Smooth muscle cell (in vitro differentiated cells): ENCODE results near the gene FYCO1. TPM values are rescaled to one million over a fixed set of nuclear protein-coding genes. Genes with fewer than 3 reads are reported as not detected.
A peak's percentile ranks its signal among the peaks of the same experiment; 100 is the strongest.

ENCODE experiments used
- DNase-seq: peaks from one replicate; lab custom pipeline; 2025; ENCODE audit not compliant: unreplicated experiment; lab: John Stamatoyannopoulos, UW
- H2AFZ ChIP-seq: fragments of 200-600 bp; sonication (generic); 2 replicates; pipeline ENCODE4 v1.6.0; 2016; ENCODE audit warnings: antibody characterized with exemption, low read depth, mild to moderate bottlenecking
- H3F3A ChIP-seq: fragments of 200-600 bp; sonication (generic); 2 replicates; pipeline ENCODE4 v1.6.0; 2017; ENCODE audit warnings: antibody characterized with exemption, low read depth
- H3K27ac ChIP-seq: fragments of 200-600 bp; sonication (generic); 2 replicates; pipeline ENCODE4 v1.5.1; 2016; ENCODE audit warnings: low read depth, mild to moderate bottlenecking
- H3K27me3 ChIP-seq: fragments of 200-600 bp; sonication (generic); 2 replicates; pipeline ENCODE4 v1.6.1; 2016; ENCODE audit warnings: low read depth, mild to moderate bottlenecking
- H3K36me3 ChIP-seq: fragments of 200-600 bp; sonication (generic); 2 replicates; pipeline ENCODE4 v1.5.1; 2016; ENCODE audit warnings: low read depth
- H3K4me1 ChIP-seq: fragments of 200-600 bp; sonication (generic); 2 replicates; pipeline ENCODE4 v1.5.1; 2016; ENCODE audit warnings: low read depth
- H3K4me2 ChIP-seq: fragments of 200-600 bp; sonication (generic); 2 replicates; pipeline ENCODE4 v1.6.0; 2016; ENCODE audit warnings: mild to moderate bottlenecking
- H3K4me3 ChIP-seq: fragments of 200-600 bp; sonication (generic); 2 replicates; pipeline ENCODE4 v1.5.1; 2016; ENCODE audit warnings: mild to moderate bottlenecking
- H3K79me2 ChIP-seq: fragments of 200-600 bp; sonication (generic); 2 replicates; pipeline ENCODE4 v1.6.0; 2016; ENCODE audit warnings: low read depth, mild to moderate bottlenecking
- H3K9ac ChIP-seq: fragments of 200-600 bp; sonication (generic); 2 replicates; pipeline ENCODE4 v1.6.0; 2016; ENCODE audit warnings: low read depth
- H3K9me3 ChIP-seq: fragments of 200-600 bp; sonication (generic); replicated peaks from 2 replicates; pipeline ENCODE4 v1.5.1; 2016; ENCODE audit warnings: low read depth
- H4K20me1 ChIP-seq: fragments of 200-600 bp; sonication (generic); 2 replicates; pipeline ENCODE4 v1.6.0; 2016; ENCODE audit warnings: low read depth
- WGBS: methylation state at CpG from one replicate; pipeline ENCODE4 v1.1.7; 2016; ENCODE audit warnings: low lambda C conversion rate; 5-methylcytosine and 5-hydroxymethylcytosine counted together
- polyA plus RNA-seq: library from polyadenylated mRNA; unstranded; fragments of >200 nt; fragmentation: Nextera tagmentation; extraction: Ambion mirVana; gene quantifications from 2 replicates; pipeline ENCODE4 v1.2.1, GENCODE V29; 2016
- total RNA-seq: library from RNA; depleted of rRNA; stranded (reverse); fragments of >200 nt; gene quantifications from 2 replicates; pipeline ENCODE4 v1.2.3, GENCODE V29; 2014
- TF ChIP-seq, protein P1 (sequence below): fragments of 200-600 bp; sonication (generic); IDR thresholded peaks from 2 replicates; pipeline ENCODE4 v1.5.1; 2017; ENCODE audit warnings: borderline replicate concordance, mild to moderate bottlenecking, antibody characterized with exemption; ENCODE audit not compliant: insufficient read depth, poor library complexity, severe bottlenecking

FYCO1 gene
- total and polyA plus RNA-seq, 2 experiments from 2014 or later = 7.4 to 20.9 TPM

DNA sequence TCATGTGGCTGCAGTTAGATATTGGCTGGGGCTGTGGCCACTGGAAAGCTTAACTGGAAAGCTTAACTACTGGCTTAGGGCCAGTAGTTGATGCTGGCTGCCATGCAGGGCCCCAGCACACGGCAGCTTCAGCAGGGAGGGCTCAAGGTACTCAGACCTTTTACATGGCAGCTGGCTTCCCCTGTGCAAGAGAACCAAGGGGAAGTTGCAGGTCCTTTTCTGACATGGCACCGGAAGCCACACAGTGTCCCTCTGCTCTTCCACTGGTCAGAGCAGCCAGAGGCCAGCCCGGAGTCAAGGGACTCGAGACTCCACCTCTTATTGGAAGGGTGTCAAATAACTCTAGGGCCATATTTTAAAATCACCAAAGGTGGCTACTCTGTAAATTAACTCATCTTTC is 84.7 kb downstream of the FYCO1 start:
- Histone ChIP-seq H3K27me3 (no peaks in the 10 kb centered on the region), H3K4me2 (no peak overlapping the region), H4K20me1 (no peaks in the 10 kb centered on the region), H3K4me3 (no peak overlapping the region), H2AFZ (no peak overlapping the region), H3K36me3 (no peaks in the 10 kb centered on the region), H3F3A (no peaks in the 10 kb centered on the region), H3K79me2 (no peaks in the 10 kb centered on the region), H3K9me3 (no peaks in the 10 kb centered on the region), H3K4me1 (no peaks in the 10 kb centered on the region), H3K27ac (no peak overlapping the region), H3K9ac (no peak overlapping the region)
- TF ChIP-seq, protein P1, sequence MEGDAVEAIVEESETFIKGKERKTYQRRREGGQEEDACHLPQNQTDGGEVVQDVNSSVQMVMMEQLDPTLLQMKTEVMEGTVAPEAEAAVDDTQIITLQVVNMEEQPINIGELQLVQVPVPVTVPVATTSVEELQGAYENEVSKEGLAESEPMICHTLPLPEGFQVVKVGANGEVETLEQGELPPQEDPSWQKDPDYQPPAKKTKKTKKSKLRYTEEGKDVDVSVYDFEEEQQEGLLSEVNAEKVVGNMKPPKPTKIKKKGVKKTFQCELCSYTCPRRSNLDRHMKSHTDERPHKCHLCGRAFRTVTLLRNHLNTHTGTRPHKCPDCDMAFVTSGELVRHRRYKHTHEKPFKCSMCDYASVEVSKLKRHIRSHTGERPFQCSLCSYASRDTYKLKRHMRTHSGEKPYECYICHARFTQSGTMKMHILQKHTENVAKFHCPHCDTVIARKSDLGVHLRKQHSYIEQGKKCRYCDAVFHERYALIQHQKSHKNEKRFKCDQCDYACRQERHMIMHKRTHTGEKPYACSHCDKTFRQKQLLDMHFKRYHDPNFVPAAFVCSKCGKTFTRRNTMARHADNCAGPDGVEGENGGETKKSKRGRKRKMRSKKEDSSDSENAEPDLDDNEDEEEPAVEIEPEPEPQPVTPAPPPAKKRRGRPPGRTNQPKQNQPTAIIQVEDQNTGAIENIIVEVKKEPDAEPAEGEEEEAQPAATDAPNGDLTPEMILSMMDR = no peak
- WGBS = 82% methylated on average over 4 of the region's 4 CpGs
- no peak for DNase-seq

DNA sequence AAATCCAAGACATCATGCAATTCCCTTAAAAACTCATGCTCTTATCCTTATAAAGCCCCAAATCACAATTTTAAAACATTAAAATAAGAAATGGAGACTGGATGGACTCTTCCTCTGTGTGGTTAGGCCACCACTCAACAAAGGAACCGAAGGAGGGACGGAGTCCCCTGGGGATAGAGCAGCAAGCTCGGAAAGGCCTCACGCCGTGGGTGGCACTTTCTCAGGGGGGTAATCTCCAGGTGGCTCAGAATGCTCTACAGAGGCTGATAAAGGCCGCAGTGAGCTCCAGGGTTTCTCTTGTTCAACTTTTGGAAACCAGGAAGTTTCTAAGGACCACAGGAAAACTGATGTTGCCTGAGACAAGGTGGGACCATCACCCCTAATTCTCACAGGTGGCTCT is 86.1 kb downstream of the FYCO1 start:
- no peak overlapping the region for H3K27ac ChIP-seq
- TF ChIP-seq, protein P1 = no peak
- no peak overlapping the region for H2AFZ ChIP-seq
- H3K4me3 ChIP-seq = no peak overlapping the region
- no peaks in the 10 kb centered on the region for H3K4me1 ChIP-seq
- no peaks in the 10 kb centered on the region for H3K9me3 ChIP-seq
- WGBS = 89% methylated on average over 6 of the region's 6 CpGs
- H3K27me3 ChIP-seq = no peaks in the 10 kb centered on the region
- no peaks in the 10 kb centered on the region for H4K20me1 ChIP-seq
- H3K79me2 ChIP-seq = no peaks in the 10 kb centered on the region
- H3K9ac ChIP-seq = no peak overlapping the region
- no peak for DNase-seq
- no peaks in the 10 kb centered on the region for H3K36me3 ChIP-seq
- no peaks in the 10 kb centered on the region for H3F3A ChIP-seq
- no peak overlapping the region for H3K4me2 ChIP-seq

DNA sequence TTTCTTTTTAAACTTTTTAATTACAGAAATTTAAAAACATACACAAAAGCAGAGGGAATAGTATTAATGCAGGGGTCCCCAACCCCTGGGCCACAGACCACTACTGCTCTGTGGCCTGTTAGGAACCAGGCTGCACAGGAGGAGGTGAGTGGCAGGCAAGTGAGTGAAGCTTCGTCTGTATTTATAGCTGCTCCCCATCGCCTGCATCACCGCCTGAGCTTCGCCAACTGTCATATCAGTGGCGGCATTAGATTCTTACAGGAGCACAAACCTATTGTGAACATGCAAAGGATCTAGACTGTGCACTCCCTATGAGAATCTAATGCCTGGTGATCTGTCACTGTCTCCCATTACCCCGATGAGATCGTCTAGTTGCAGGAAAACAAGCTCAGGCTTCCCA is 86.9 kb downstream of the FYCO1 start:
- 94% methylated on average over 7 of the region's 7 CpGs for WGBS
- Histone ChIP-seq H3K4me2 (no peak overlapping the region), H3K27ac (no peak overlapping the region), H2AFZ (no peak overlapping the region), H3K27me3 (no peaks in the 10 kb centered on the region), H3K36me3 (no peaks in the 10 kb centered on the region), H3K9ac (no peak overlapping the region), H4K20me1 (no peaks in the 10 kb centered on the region), H3K4me3 (no peak overlapping the region), H3K9me3 (no peaks in the 10 kb centered on the region), H3F3A (no peaks in the 10 kb centered on the region), H3K79me2 (no peaks in the 10 kb centered on the region), H3K4me1 (no peaks in the 10 kb centered on the region)
- no peak for DNase-seq
- TF ChIP-seq, protein P1 = no peak

DNA sequence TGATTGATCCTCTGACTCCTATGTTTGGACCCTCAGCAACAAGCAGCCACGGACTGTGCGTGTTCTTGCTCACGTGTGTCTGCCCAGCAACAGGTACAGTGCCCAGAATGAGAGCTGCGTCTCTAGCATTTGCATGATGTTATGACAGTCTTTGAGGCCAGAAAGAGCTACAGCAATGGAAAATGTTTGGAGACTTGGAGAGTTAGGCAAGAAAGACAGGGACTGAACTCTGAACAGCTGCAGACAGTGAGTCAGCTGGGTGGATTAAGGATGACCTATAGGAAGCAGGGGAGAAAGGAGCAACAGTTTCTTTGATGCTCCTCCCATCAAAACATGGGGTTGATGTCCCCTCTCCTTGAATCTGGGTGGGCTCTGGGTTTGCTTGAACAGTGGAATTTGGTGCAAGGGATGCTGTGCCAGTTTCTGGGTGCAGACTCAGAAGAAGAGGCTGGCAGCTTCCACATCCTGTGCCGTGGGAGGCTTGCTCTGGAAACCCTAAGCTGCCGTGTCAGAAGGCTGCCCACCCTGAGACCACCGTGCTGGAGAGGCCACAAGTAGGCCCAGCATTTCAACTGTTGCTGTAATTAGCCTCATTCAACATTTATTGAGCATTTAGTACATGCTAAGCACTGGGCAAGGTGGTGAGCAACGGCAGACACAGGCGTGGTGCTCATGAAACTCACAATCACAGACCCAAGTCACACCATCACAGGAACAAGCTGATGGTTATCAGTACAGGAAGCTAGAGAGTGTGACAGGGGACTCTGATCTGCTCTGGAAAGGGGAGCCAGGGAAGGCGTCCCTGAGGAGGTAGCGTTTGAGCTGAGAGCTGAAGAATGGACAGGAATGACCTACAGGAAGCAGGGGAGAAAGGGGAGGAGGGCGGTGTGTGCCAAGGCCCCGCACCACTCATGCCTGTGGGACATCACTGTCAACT is 87.6 kb downstream of the FYCO1 start:
- 62% methylated on average over 13 of the region's 13 CpGs for WGBS
- H4K20me1 ChIP-seq = no peaks in the 10 kb centered on the region
- H3K4me3 ChIP-seq = no peak overlapping the region
- DNase-seq = no peak
- H3K4me2 ChIP-seq = peak overlapping the region; percentile 67
- H3F3A ChIP-seq = no peaks in the 10 kb centered on the region
- H2AFZ ChIP-seq = peak overlapping the region; percentile 9
- H3K4me1 ChIP-seq = no peaks in the 10 kb centered on the region
- H3K79me2 ChIP-seq = no peaks in the 10 kb centered on the region
- TF ChIP-seq, protein P1 = no peak
- H3K9me3 ChIP-seq = no peaks in the 10 kb centered on the region
- H3K27ac ChIP-seq = peak overlapping the region; percentile 88
- H3K9ac ChIP-seq = peak overlapping the region; percentile 54
- no peaks in the 10 kb centered on the region for H3K27me3 ChIP-seq
- no peaks in the 10 kb centered on the region for H3K36me3 ChIP-seq
